SK-N-SH treated with all-trans-retinoic acid at 6 μM for 48 hours (cell line): Measurements from ENCODE around the gene SAE1.

Source experiments
- ATAC-seq: fragments of 200-7000 bp; cut with Tn5 transposase; 3 replicates; pipeline ENCODE4 v1.9.1; 2020; ENCODE audit warnings: mild to moderate bottlenecking, moderate library complexity
- ARNTL ChIP-seq: fragments of 450-650 bp; formaldehyde crosslinking; IDR thresholded peaks from 2 replicates; pipeline ENCODE4 v1.5.0; 2020; ENCODE audit warnings: low read depth, mild to moderate bottlenecking, moderate library complexity, borderline replicate concordance
- BACH2 ChIP-seq: fragments of 250-450 bp; sonication (Bioruptor Pico); IDR thresholded peaks from 2 replicates; pipeline ENCODE4 v1.9.0; 2021; ENCODE audit warnings: mild to moderate bottlenecking, borderline replicate concordance
- CREB5 ChIP-seq: fragments of 250-450 bp; sonication (Bioruptor Pico); IDR thresholded peaks from 2 replicates; pipeline ENCODE4 v1.5.1; 2020; ENCODE audit warnings: low read depth, mild to moderate bottlenecking, moderate library complexity
- CSDC2 ChIP-seq: fragments of 250-450 bp; sonication (Bioruptor Pico); IDR thresholded peaks from 2 replicates; pipeline ENCODE4 v1.5.0; 2020; ENCODE audit warnings: mild to moderate bottlenecking, moderate library complexity
- CSRNP3 ChIP-seq: fragments of 250-450 bp; sonication (Bioruptor Pico); IDR thresholded peaks from 2 replicates; pipeline ENCODE4 v1.5.1; 2021; ENCODE audit warnings: mild to moderate bottlenecking, moderate library complexity
- ESRRG ChIP-seq: fragments of 250-450 bp; sonication (Bioruptor Pico); IDR thresholded peaks from 2 replicates; pipeline ENCODE4 v1.6.1; 2021; ENCODE audit warnings: mild to moderate bottlenecking
- GLIS3 ChIP-seq: fragments of 250-450 bp; sonication (Bioruptor Pico); IDR thresholded peaks from 2 replicates; pipeline ENCODE4 v1.5.0; 2020; ENCODE audit warnings: mild to moderate bottlenecking, moderate library complexity
- ISL1 ChIP-seq: fragments of 250-450 bp; sonication (Bioruptor Pico); IDR thresholded peaks from 2 replicates; pipeline ENCODE4 v2.1.2; 2022; ENCODE audit warnings: mild to moderate bottlenecking, moderate library complexity
- OSR1 ChIP-seq: fragments of 250-450 bp; sonication (Bioruptor Pico); IDR thresholded peaks from 2 replicates; pipeline ENCODE4 v1.8.0; 2022; ENCODE audit warnings: moderate library complexity, mild to moderate bottlenecking, inconsistent platforms
- PATZ1 ChIP-seq: fragments of 250-450 bp; sonication (Bioruptor Pico); IDR thresholded peaks from 2 replicates; pipeline ENCODE4 v1.8.0; 2020; ENCODE audit warnings: mild to moderate bottlenecking, moderate library complexity, borderline replicate concordance
- POU6F1 ChIP-seq: fragments of 250-450 bp; sonication (Bioruptor Pico); IDR thresholded peaks from 2 replicates; pipeline ENCODE4 v1.8.0; 2021; ENCODE audit warnings: low read depth, mild to moderate bottlenecking, moderate library complexity, borderline replicate concordance
- PPARA ChIP-seq: fragments of 250-450 bp; sonication (Bioruptor Pico); IDR thresholded peaks from 2 replicates; pipeline ENCODE4 v1.5.0; 2020; ENCODE audit warnings: mild to moderate bottlenecking, borderline replicate concordance
- RARB ChIP-seq: fragments of 250-450 bp; sonication (Bioruptor Pico); IDR thresholded peaks from 2 replicates; pipeline ENCODE4 v1.8.0; 2021; ENCODE audit warnings: mild to moderate bottlenecking, moderate library complexity
- SNAI2 ChIP-seq: fragments of 250-450 bp; sonication (Bioruptor Pico); IDR thresholded peaks from 2 replicates; pipeline ENCODE4 v1.5.0; 2020; ENCODE audit warnings: mild to moderate bottlenecking, moderate library complexity
- TCF4 ChIP-seq: fragments of 250-450 bp; sonication (Bioruptor Pico); IDR thresholded peaks from 2 replicates; pipeline ENCODE4 v1.8.0; 2021; ENCODE audit warnings: mild to moderate bottlenecking, moderate library complexity, borderline replicate concordance
- TOX ChIP-seq: fragments of 250-450 bp; sonication (Bioruptor Pico); IDR thresholded peaks from 2 replicates; pipeline ENCODE4 v1.8.0; 2021; ENCODE audit warnings: mild to moderate bottlenecking, moderate library complexity, borderline replicate concordance
- TSHZ2 ChIP-seq: fragments of 250-450 bp; sonication (Bioruptor Pico); IDR thresholded peaks from 2 replicates; pipeline ENCODE4 v1.5.0; 2020; ENCODE audit warnings: mild to moderate bottlenecking, moderate library complexity
- ZC3H10 ChIP-seq: fragments of 250-450 bp; sonication (Bioruptor Pico); IDR thresholded peaks from 2 replicates; pipeline ENCODE4 v1.5.1; 2021; ENCODE audit warnings: mild to moderate bottlenecking, moderate library complexity
- ZFP30 ChIP-seq: fragments of 450-650 bp; formaldehyde crosslinking; IDR thresholded peaks from 2 replicates; pipeline ENCODE4 v1.5.0; 2022; ENCODE audit warnings: mild to moderate bottlenecking, moderate library complexity
- ZNF565 ChIP-seq: fragments of 450-650 bp; formaldehyde crosslinking; conservative IDR thresholded peaks from 2 replicates; pipeline ENCODE4 v1.5.0; 2020; ENCODE audit warnings: low read depth, mild to moderate bottlenecking, moderate library complexity
- ZNF70 ChIP-seq: fragments of 450-650 bp; formaldehyde crosslinking; IDR thresholded peaks from 2 replicates; pipeline ENCODE4 v1.5.0; 2020; ENCODE audit warnings: mild to moderate bottlenecking, moderate library complexity
- ZNF8 ChIP-seq: fragments of 450-650 bp; formaldehyde crosslinking; IDR thresholded peaks from 2 replicates; pipeline ENCODE4 v1.5.0; 2020; ENCODE audit warnings: mild to moderate bottlenecking, moderate library complexity

The SAE1 gene

GRCh38 chr19:47168065-47168464 lies 37.4 kb downstream of the SAE1 start (continued):
- TF ChIP-seq PATZ1 (CRISPR knock-in tag) = no peak

GRCh38 chr19:47172666-47173455 lies 42.2 kb downstream of the SAE1 start:
- no peak for TF ChIP-seq BACH2 (CRISPR knock-in tag)
- no peak for TF ChIP-seq PATZ1 (CRISPR knock-in tag)
- TF ChIP-seq ESRRG (CRISPR knock-in tag) = no peak
- TF ChIP-seq CSDC2 (CRISPR knock-in tag) = no peak
- no peak for TF ChIP-seq ZNF70 (CRISPR knock-in tag)
- no peak for TF ChIP-seq TCF4 (CRISPR knock-in tag)
- no peak for TF ChIP-seq CSRNP3 (CRISPR knock-in tag)
- TF ChIP-seq POU6F1 = no peak
- TF ChIP-seq ZNF565 = no peak
- no peak for TF ChIP-seq ISL1 (CRISPR knock-in tag)
- no peak for ATAC-seq

- no peak; the same call in 2 of the 3 replicates for ATAC-seq
- TF ChIP-seq GLIS3 (CRISPR knock-in tag) (no peak), ESRRG (CRISPR knock-in tag) (no peak), ZNF70 (CRISPR knock-in tag) (no peak), CREB5 (no peak), RARB (CRISPR knock-in tag) (no peak), PPARA (CRISPR knock-in tag) (no peak), OSR1 (CRISPR knock-in tag) (no peak), ZNF8 (no peak), PATZ1 (CRISPR knock-in tag) (no peak), ZFP30 (CRISPR knock-in tag) (no peak), TCF4 (CRISPR knock-in tag) (no peak), ZC3H10 (CRISPR knock-in tag) (no peak), CSDC2 (CRISPR knock-in tag) (no peak), ISL1 (CRISPR knock-in tag) (no peak), POU6F1 (no peak), TSHZ2 (CRISPR knock-in tag) (no peak), TOX (CRISPR knock-in tag) (no peak), SNAI2 (CRISPR knock-in tag) (no peak), ARNTL (no peak)
Observed at GRCh38 chr19:47176071-47176626, 45.5 kb downstream of the SAE1 start.
